GM19395 (cell line): Measurements from ENCODE around the gene PIMREG.

Experiments
- ATAC-seq: cut with Tn5 transposase; IDR thresholded peaks from one replicate; pipeline ENCODE4 v1.9.1; 2021; ENCODE audit warnings: mild to moderate bottlenecking, moderate library complexity; ENCODE audit not compliant: unreplicated experiment

Gene PIMREG

GRCh38 chr17:6437956-6438355, 6.3 kb upstream of the PIMREG start:
- no peak for ATAC-seq

GRCh38 chr17:6439951-6440350, 4.3 kb upstream of the PIMREG start:
- ATAC-seq = no peak

GRCh38 chr17:6442775-6443174, 1.5 kb upstream of the PIMREG start:
- ATAC-seq = no peak

GRCh38 chr17:6444571-6445335, 498 bp downstream of the PIMREG start:
- no peak for ATAC-seq

GRCh38 chr17:6446516-6447100, 2.4 kb downstream of the PIMREG start:
- ATAC-seq = no peak

- ATAC-seq = no peak
These were observed 4.2 kb downstream of the PIMREG start for GRCh38 chr17:6448473-6448872.

GRCh38 chr17:6449307-6449706, 5.1 kb downstream of the PIMREG start:
- ATAC-seq = no peak

GRCh38 chr17:6450926-6451832, 6.9 kb downstream of the PIMREG start:
- no peak for ATAC-seq

GRCh38 chr17:6452471-6453266, 8.4 kb downstream of the PIMREG start:
- no peak for ATAC-seq

GRCh38 chr17:6453279-6454024, 9.2 kb downstream of the PIMREG start:
- no peak for ATAC-seq

- no peak for ATAC-seq
These were observed 10.5 kb downstream of the PIMREG start for GRCh38 chr17:6454495-6455320.

GRCh38 chr17:6455321-6455705, 11.1 kb downstream of the PIMREG start:
- ATAC-seq = no peak

GRCh38 chr17:6456321-6456720, 12.1 kb downstream of the PIMREG start:
- no peak for ATAC-seq

GRCh38 chr17:6456914-6457687, 12.8 kb downstream of the PIMREG start:
- ATAC-seq = no peak

- no peak for ATAC-seq
These were observed 13.6 kb downstream of the PIMREG start for GRCh38 chr17:6457688-6458459.

GRCh38 chr17:6458460-6458950, 14.2 kb downstream of the PIMREG start:
- no peak for ATAC-seq

GRCh38 chr17:6460531-6461161, 16.4 kb downstream of the PIMREG start:
- ATAC-seq = no peak
